C4-2B (cell line): ENCODE data around the gene RPS19BP1.
A peak's percentile ranks its signal among the peaks of the same experiment; 100 is the strongest.

ENCODE experiments used
- H3K27ac ChIP-seq: fragments of 450-650 bp; 2 replicates; pipeline ENCODE4 v1.5.1; 2017
- CTCF ChIP-seq: fragments of 450-650 bp; conservative IDR thresholded peaks from 2 replicates; pipeline ENCODE4 v1.5.1; 2017; ENCODE audit warnings: mild to moderate bottlenecking
- ZFX ChIP-seq: fragments of 450-650 bp; IDR thresholded peaks from 2 replicates; pipeline ENCODE4 v1.6.1; 2017

Gene RPS19BP1

GRCh38 chr22:39545386-39546365, 13.1 kb upstream of the RPS19BP1 start:
- no peak overlapping the region for H3K27ac ChIP-seq
- TF ChIP-seq ZFX (no peak), CTCF (no peak)

- TF ChIP-seq ZFX (no peak), CTCF (no peak)
- no peak overlapping the region for H3K27ac ChIP-seq
Observed at GRCh38 chr22:39543095-39543494, 10.5 kb upstream of the RPS19BP1 start.

GRCh38 chr22:39537975-39538374, 5.4 kb upstream of the RPS19BP1 start:
- no peak overlapping the region for H3K27ac ChIP-seq

GRCh38 chr22:39536711-39537110, 4.2 kb upstream of the RPS19BP1 start:
- no peak for TF ChIP-seq ZFX
- TF ChIP-seq CTCF, result no peak
- no peak overlapping the region for H3K27ac ChIP-seq

More at GRCh38 chr22:39537975-39538374, 5.4 kb upstream of the RPS19BP1 start:
- TF ChIP-seq CTCF, result no peak
- TF ChIP-seq ZFX, result no peak

- no peak overlapping the region for H3K27ac ChIP-seq
- TF ChIP-seq ZFX (no peak), CTCF (no peak)
Observed at GRCh38 chr22:39535831-39536449, 3.4 kb upstream of the RPS19BP1 start.

GRCh38 chr22:39535357-39535725, 2.8 kb upstream of the RPS19BP1 start:
- H3K27ac ChIP-seq, result no peak overlapping the region
- no peak for TF ChIP-seq ZFX

GRCh38 chr22:39534591-39535356, 2.2 kb upstream of the RPS19BP1 start:
- peak overlapping the region; percentile 27 for H3K27ac ChIP-seq

More at GRCh38 chr22:39534591-39535356, 2.2 kb upstream of the RPS19BP1 start:
- TF ChIP-seq ZFX (peak; percentile 34; the same call in 1 of the 2 replicates), CTCF (peak; percentile 99)
